GM04503 (cell line): ENCODE results near the gene ATOSB.
A peak's percentile ranks its signal among the peaks of the same experiment; 100 is the strongest.

Experiments used
- DNase-seq: peaks from one replicate; pipeline ENCODE4 v3.0.0-alpha.2; 2012; ENCODE audit warnings: low read depth

The ATOSB gene

GRCh38 chr9:35079426-35080341 is 36.0 kb downstream of the ATOSB start, which contains the start of gene FANCG:
Gene FANCG, minus strand, starts transcription at chr9:35079942. Its CDS starts 418 bp downstream, at chr9:35079524.
- peak; percentile 75 for DNase-seq

- DNase-seq, result no peak
These were observed 36.6 kb downstream of the ATOSB start for GRCh38 chr9:35079041-35079425.

- DNase-seq, result no peak
These were observed 37.6 kb downstream of the ATOSB start for GRCh38 chr9:35078066-35078465.

- DNase-seq, result no peak
These were observed 38.8 kb downstream of the ATOSB start for GRCh38 chr9:35076848-35077247.

- no peak for DNase-seq
These were observed 40.3 kb downstream of the ATOSB start for GRCh38 chr9:35075358-35075757.

- DNase-seq, result no peak
These were observed 40.9 kb downstream of the ATOSB start for GRCh38 chr9:35074791-35075190.

- no peak for DNase-seq
These were observed 41.5 kb downstream of the ATOSB start for GRCh38 chr9:35074141-35074540.

GRCh38 chr9:35073279-35073612 is 42.4 kb downstream of the ATOSB start:
- no peak for DNase-seq

GRCh38 chr9:35072461-35073278 is 43.0 kb downstream of the ATOSB start, which contains the start of gene VCP:
Gene VCP, minus strand, starts transcription at chr9:35072625. Its CDS starts 272 bp downstream, at chr9:35072353.
- DNase-seq, result peak; percentile 99

- DNase-seq, result peak; percentile 43
These were observed 43.7 kb downstream of the ATOSB start for GRCh38 chr9:35071814-35072460.

- no peak for DNase-seq
These were observed 44.5 kb downstream of the ATOSB start for GRCh38 chr9:35070823-35071813.

- DNase-seq, result no peak
These were observed 46.6 kb downstream of the ATOSB start for GRCh38 chr9:35069020-35069419.

GRCh38 chr9:35067056-35067455 is 48.6 kb downstream of the ATOSB start:
- no peak for DNase-seq

- DNase-seq, result no peak
These were observed 55.0 kb downstream of the ATOSB start for GRCh38 chr9:35060548-35061207.

- DNase-seq, result no peak
These were observed 56.2 kb downstream of the ATOSB start for GRCh38 chr9:35059438-35059837.

GRCh38 chr9:35057271-35057620 is 58.4 kb downstream of the ATOSB start:
- DNase-seq, result no peak

- no peak for DNase-seq
These were observed 58.9 kb downstream of the ATOSB start for GRCh38 chr9:35056571-35057270.

GRCh38 chr9:35054871-35055644 is 60.6 kb downstream of the ATOSB start:
- DNase-seq, result no peak

- no peak for DNase-seq
These were observed 61.4 kb downstream of the ATOSB start for GRCh38 chr9:35054185-35054835.
